WTC11 (cell line): ENCODE measurements around the gene PTPRN2. TPM values are rescaled to one million over a fixed set of nuclear protein-coding genes. Genes with fewer than 3 reads are reported as not detected.

Experiments
- ATAC-seq: fragments of 200-7000 bp; cut with Tn5 transposase; 2 replicates; pipeline ENCODE4 v1.10.0; 2021; ENCODE audit warnings: mild to moderate bottlenecking, moderate library complexity
- CTCF ChIA-PET: fragments of 300-600 bp; sonication (Branson Sonifier 250); formaldehyde crosslinking; loops from one replicate; lab custom pipeline; 2021; ENCODE audit warnings: antibody characterized with exemption; lab: Charles Lee
- POLR2A ChIA-PET: fragments of 350-600 bp; sonication (Branson Sonifier 250); formaldehyde crosslinking; loops from one replicate; lab custom pipeline; 2021; ENCODE audit warnings: antibody characterized with exemption; lab: Charles Lee
- DNase-seq: peaks from one replicate; pipeline ENCODE4 v3.0.0; 2021; ENCODE audit warnings: low spot score
- H3K27ac Mint-ChIP-seq: 2 replicates; pipeline ENCODE4 v1.8.0; 2021; ENCODE audit warnings: mixed read lengths
- H3K27me3 Mint-ChIP-seq: 2 replicates; pipeline ENCODE4 v1.8.0; 2021; ENCODE audit warnings: low read depth, mild to moderate bottlenecking, moderate library complexity, mixed read lengths
- H3K36me3 Mint-ChIP-seq: 2 replicates; pipeline ENCODE4 v1.8.0; 2021; ENCODE audit warnings: mixed read lengths
- H3K4me1 Mint-ChIP-seq: 2 replicates; pipeline ENCODE4 v1.8.0; 2022; ENCODE audit warnings: mixed read lengths
- H3K4me3 Mint-ChIP-seq: 2 replicates; pipeline ENCODE4 v1.8.0; 2021; ENCODE audit warnings: mild to moderate bottlenecking, moderate library complexity, mixed read lengths
- H3K9me3 Mint-ChIP-seq: 2 replicates; pipeline ENCODE4 v1.8.0; 2021; ENCODE audit warnings: mixed read lengths
- ARID4B ChIP-seq: sonication (generic); formaldehyde crosslinking; IDR thresholded peaks from 2 replicates; pipeline ENCODE4 v1.8.0; 2023; ENCODE audit warnings: missing genetic modification reagents, mild to moderate bottlenecking, borderline replicate concordance
- ATF2 ChIP-seq: sonication (generic); formaldehyde crosslinking; IDR thresholded peaks from 2 replicates; pipeline ENCODE4 v1.8.1; 2022; ENCODE audit warnings: low read depth, missing genetic modification reagents, borderline replicate concordance
- CREB1 ChIP-seq: sonication (generic); formaldehyde crosslinking; IDR thresholded peaks from 2 replicates; pipeline ENCODE4 v1.8.0; 2023; ENCODE audit warnings: mild to moderate bottlenecking, missing genetic modification reagents
- CTCF ChIP-seq: fragments of 200-600 bp; IDR thresholded peaks from 2 replicates; pipeline ENCODE4 v1.8.0; 2022; ENCODE audit warnings: antibody characterized with exemption
- JUN ChIP-seq: sonication (generic); formaldehyde crosslinking; IDR thresholded peaks from 2 replicates; pipeline ENCODE4 v1.8.0; 2023; ENCODE audit warnings: mild to moderate bottlenecking, missing genetic modification reagents
- NFE2L1 ChIP-seq: sonication (generic); formaldehyde crosslinking; IDR thresholded peaks from 2 replicates; pipeline ENCODE4 v1.8.1; 2023; ENCODE audit warnings: missing genetic modification reagents
- NR3C1 ChIP-seq: sonication (generic); formaldehyde crosslinking; conservative IDR thresholded peaks from 2 replicates; pipeline ENCODE4 v1.8.1; 2023; ENCODE audit warnings: low read depth, mild to moderate bottlenecking, missing genetic modification reagents
- PRRX2 ChIP-seq: fragments of 250-450 bp; sonication (Bioruptor Pico); IDR thresholded peaks from 2 replicates; pipeline ENCODE4 v1.8.0; 2021; ENCODE audit warnings: mild to moderate bottlenecking
- RELA ChIP-seq: sonication (generic); formaldehyde crosslinking; IDR thresholded peaks from 2 replicates; pipeline ENCODE4 v1.8.1; 2022; ENCODE audit warnings: missing genetic modification reagents, mild to moderate bottlenecking, borderline replicate concordance
- STAT6 ChIP-seq: sonication (generic); formaldehyde crosslinking; conservative IDR thresholded peaks from 2 replicates; pipeline ENCODE4 v1.8.1; 2023; ENCODE audit warnings: mild to moderate bottlenecking, low read depth, missing genetic modification reagents, moderate library complexity
- ZBTB21 ChIP-seq: sonication (generic); formaldehyde crosslinking; IDR thresholded peaks from 2 replicates; pipeline ENCODE4 v1.8.1; 2023; ENCODE audit warnings: mild to moderate bottlenecking, missing genetic modification reagents, borderline replicate concordance
- ZNF121 ChIP-seq: sonication (generic); formaldehyde crosslinking; IDR thresholded peaks from 2 replicates; pipeline ENCODE4 v1.8.0; 2023; ENCODE audit warnings: missing genetic modification reagents
- ZNF138 ChIP-seq: sonication (generic); formaldehyde crosslinking; conservative IDR thresholded peaks from 2 replicates; pipeline ENCODE4 v1.8.1; 2022; ENCODE audit warnings: mild to moderate bottlenecking, moderate library complexity, missing genetic modification reagents
- ZNF317 ChIP-seq: sonication (generic); formaldehyde crosslinking; IDR thresholded peaks from 2 replicates; pipeline ENCODE4 v1.8.1; 2023; ENCODE audit warnings: low read depth, mild to moderate bottlenecking, moderate library complexity, missing genetic modification reagents, borderline replicate concordance
- ZNF396 ChIP-seq: fragments of 250-450 bp; sonication (Bioruptor Pico); IDR thresholded peaks from 2 replicates; pipeline ENCODE4 v1.8.0; 2021; ENCODE audit warnings: mild to moderate bottlenecking, moderate library complexity, borderline replicate concordance
- ZNF416 ChIP-seq: fragments of 250-450 bp; sonication (Bioruptor Pico); IDR thresholded peaks from 2 replicates; pipeline ENCODE4 v1.9.0; 2021; ENCODE audit warnings: mild to moderate bottlenecking, inconsistent platforms
- ZNF671 ChIP-seq: fragments of 250-450 bp; sonication (Bioruptor Pico); IDR thresholded peaks from 2 replicates; pipeline ENCODE4 v1.8.0; 2021; ENCODE audit warnings: mild to moderate bottlenecking
- ZSCAN18 ChIP-seq: fragments of 250-450 bp; sonication (Bioruptor Pico); IDR thresholded peaks from 2 replicates; pipeline ENCODE4 v2.1.2; 2022; ENCODE audit warnings: mild to moderate bottlenecking, moderate library complexity
- total RNA-seq: library from RNA; stranded (reverse); gene quantifications from 3 replicates; pipeline ENCODE4 v1.2.3, GENCODE V29; 2021

PTPRN2 gene
- total RNA-seq, 1 experiment from 2014 or later, result 4.7 TPM

GRCh38 chr7:157727964-157728615, 859.5 kb downstream of the PTPRN2 start:
- Mint-ChIP-seq H3K4me1 (no peaks in the 10 kb centered on the region), H3K36me3 (peaks cover 20% of the 10 kb centered on the region), H3K9me3 (peaks cover 32% of the 10 kb centered on the region), H3K27me3 (peaks cover 12% of the 10 kb centered on the region), H3K27ac (no peak overlapping the region), H3K4me3 (no peak overlapping the region)
- ChIA-PET POLR2A (no interaction called here), CTCF (no interaction called here)
- DNase-seq (no peak), ATAC-seq (no peak)
- TF ChIP-seq ARID4B (CRISPR knock-in tag) (no peak), PRRX2 (CRISPR knock-in tag) (no peak), ZBTB21 (CRISPR knock-in tag) (no peak), RELA (no peak), STAT6 (CRISPR knock-in tag) (no peak), NR3C1 (CRISPR knock-in tag) (no peak), ZSCAN18 (CRISPR knock-in tag) (no peak), NFE2L1 (CRISPR knock-in tag) (no peak), ZNF138 (no peak), ZNF671 (CRISPR knock-in tag) (no peak), ATF2 (CRISPR knock-in tag) (no peak), CREB1 (CRISPR knock-in tag) (no peak), ZNF396 (CRISPR knock-in tag) (no peak), ZNF317 (CRISPR knock-in tag) (no peak), CTCF (no peak), ZNF121 (CRISPR knock-in tag) (no peak), JUN (no peak), ZNF416 (no peak)
